ENCODE results near the gene TMEM165.
"Not testable (repeated sequence)": the region's sequence is repeated elsewhere in the genome, so short reads cannot be mapped to it uniquely, and the experiment has no call there.

The TMEM165 gene

GRCh38 chr4:55359397-55359916 lies 36.3 kb upstream of the TMEM165 start:
- no peak overlapping the region for H2AFZ ChIP-seq (ENCODE audit: low read length)
- no peak overlapping the region for H3K9ac ChIP-seq (ENCODE audit: low read depth, low read length, poor library complexity, severe bottlenecking)
- TF ChIP-seq, protein P1, sequence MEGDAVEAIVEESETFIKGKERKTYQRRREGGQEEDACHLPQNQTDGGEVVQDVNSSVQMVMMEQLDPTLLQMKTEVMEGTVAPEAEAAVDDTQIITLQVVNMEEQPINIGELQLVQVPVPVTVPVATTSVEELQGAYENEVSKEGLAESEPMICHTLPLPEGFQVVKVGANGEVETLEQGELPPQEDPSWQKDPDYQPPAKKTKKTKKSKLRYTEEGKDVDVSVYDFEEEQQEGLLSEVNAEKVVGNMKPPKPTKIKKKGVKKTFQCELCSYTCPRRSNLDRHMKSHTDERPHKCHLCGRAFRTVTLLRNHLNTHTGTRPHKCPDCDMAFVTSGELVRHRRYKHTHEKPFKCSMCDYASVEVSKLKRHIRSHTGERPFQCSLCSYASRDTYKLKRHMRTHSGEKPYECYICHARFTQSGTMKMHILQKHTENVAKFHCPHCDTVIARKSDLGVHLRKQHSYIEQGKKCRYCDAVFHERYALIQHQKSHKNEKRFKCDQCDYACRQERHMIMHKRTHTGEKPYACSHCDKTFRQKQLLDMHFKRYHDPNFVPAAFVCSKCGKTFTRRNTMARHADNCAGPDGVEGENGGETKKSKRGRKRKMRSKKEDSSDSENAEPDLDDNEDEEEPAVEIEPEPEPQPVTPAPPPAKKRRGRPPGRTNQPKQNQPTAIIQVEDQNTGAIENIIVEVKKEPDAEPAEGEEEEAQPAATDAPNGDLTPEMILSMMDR (conservative IDR thresholded peaks at IDR 0.05; ENCODE audit: low read length), result no peak
- no peaks in the 10 kb centered on the region for H3K36me3 ChIP-seq (ENCODE audit: insufficient read depth, low read length)
- H4K20me1 ChIP-seq (ENCODE audit: insufficient read depth, low read length, poor library complexity, severe bottlenecking), result no peaks in the 10 kb centered on the region
- H3F3A ChIP-seq (ENCODE audit: low read depth), result no peaks in the 10 kb centered on the region
- no peaks in the 10 kb centered on the region for H3K79me2 ChIP-seq (ENCODE audit: insufficient read depth, low read length)
- peaks cover 13% of the 10 kb centered on the region for H3K4me1 ChIP-seq (ENCODE audit: insufficient read depth, low read length, poor library complexity, severe bottlenecking)
- H3K9me3 ChIP-seq (ENCODE audit: insufficient read depth, low read depth, low read length), result no peaks in the 10 kb centered on the region
- no peaks in the 10 kb centered on the region for H3K9me2 ChIP-seq (replicated peaks; ENCODE audit: low read depth, low read length)
- H3K4me2 ChIP-seq (ENCODE audit: low read depth, low read length, poor library complexity, severe bottlenecking), result no peak overlapping the region
- H3K27me3 ChIP-seq (ENCODE audit: insufficient read depth, low read length, poor library complexity, severe bottlenecking), result no peaks in the 10 kb centered on the region
- H3K4me3 ChIP-seq (ENCODE audit: low read length, poor library complexity, severe bottlenecking), result no peak overlapping the region

DNA sequence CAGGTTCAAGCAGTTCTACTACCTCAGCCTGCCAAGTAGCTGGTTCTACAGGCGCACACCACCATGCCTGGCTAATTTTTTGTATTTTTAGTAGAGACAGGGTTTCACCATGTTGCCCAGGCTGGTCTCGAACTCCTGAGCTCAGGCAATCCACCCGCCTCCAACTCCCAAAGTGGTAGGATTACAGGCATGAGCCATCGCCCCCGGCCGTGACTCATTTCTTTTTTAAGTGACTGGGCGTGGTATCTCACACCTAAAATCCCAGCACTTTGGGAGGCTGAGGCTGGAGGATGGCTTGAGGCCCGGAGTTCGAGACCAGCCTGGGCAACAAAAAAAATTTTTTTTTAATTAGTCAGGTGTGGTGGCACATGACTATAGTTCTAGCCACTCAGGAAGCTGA lies 32.8 kb upstream of the TMEM165 start:
- not testable (repeated sequence) for H3K4me2 ChIP-seq (ENCODE audit: low read depth, low read length, poor library complexity, severe bottlenecking); H3K9me3 ChIP-seq (ENCODE audit: insufficient read depth, low read depth, low read length); H3K9ac ChIP-seq (ENCODE audit: low read depth, low read length, poor library complexity, severe bottlenecking); H3K9me2 ChIP-seq (replicated peaks; ENCODE audit: low read depth, low read length); H4K20me1 ChIP-seq (ENCODE audit: insufficient read depth, low read length, poor library complexity, severe bottlenecking); H3K79me2 ChIP-seq (ENCODE audit: insufficient read depth, low read length); H3K4me3 ChIP-seq (ENCODE audit: low read length, poor library complexity, severe bottlenecking); H3K27me3 ChIP-seq (ENCODE audit: insufficient read depth, low read length, poor library complexity, severe bottlenecking); H2AFZ ChIP-seq (ENCODE audit: low read length); H3F3A ChIP-seq (ENCODE audit: low read depth); H3K36me3 ChIP-seq (ENCODE audit: insufficient read depth, low read length)
- peaks cover 13% of the 10 kb centered on the region for H3K4me1 ChIP-seq (ENCODE audit: insufficient read depth, low read length, poor library complexity, severe bottlenecking)

- H3K9me3 ChIP-seq (ENCODE audit: insufficient read depth, low read depth, low read length), result no peaks in the 10 kb centered on the region
- H3K27me3 ChIP-seq (ENCODE audit: insufficient read depth, low read length, poor library complexity, severe bottlenecking), result no peaks in the 10 kb centered on the region
- peaks cover 7% of the 10 kb centered on the region for H3K4me1 ChIP-seq (ENCODE audit: insufficient read depth, low read length, poor library complexity, severe bottlenecking)
- no peak overlapping the region for H2AFZ ChIP-seq (ENCODE audit: low read length)
- no peak overlapping the region for H3K9ac ChIP-seq (ENCODE audit: low read depth, low read length, poor library complexity, severe bottlenecking)
- no peaks in the 10 kb centered on the region for H3K9me2 ChIP-seq (replicated peaks; ENCODE audit: low read depth, low read length)
- TF ChIP-seq, protein P1 (conservative IDR thresholded peaks at IDR 0.05; ENCODE audit: low read length), result no peak
- no peak for TF ChIP-seq EZH2phosphoT487 (IDR thresholded peaks at IDR 0.05; ENCODE audit: borderline replicate concordance)
- no peaks in the 10 kb centered on the region for H4K20me1 ChIP-seq (ENCODE audit: insufficient read depth, low read length, poor library complexity, severe bottlenecking)
- H3K4me3 ChIP-seq (ENCODE audit: low read length, poor library complexity, severe bottlenecking), result no peak overlapping the region
- H3K4me2 ChIP-seq (ENCODE audit: low read depth, low read length, poor library complexity, severe bottlenecking), result no peak overlapping the region
- H3K36me3 ChIP-seq (ENCODE audit: insufficient read depth, low read length), result no peaks in the 10 kb centered on the region
- no peaks in the 10 kb centered on the region for H3F3A ChIP-seq (ENCODE audit: low read depth)
- no peaks in the 10 kb centered on the region for H3K79me2 ChIP-seq (ENCODE audit: insufficient read depth, low read length)
These were observed 31.9 kb upstream of the TMEM165 start for GRCh38 chr4:55363691-55364351.
